HG02798 (cell line): Measurements from ENCODE around the gene GOLT1A.

Experiments
- ATAC-seq: cut with Tn5 transposase; IDR thresholded peaks from one replicate; pipeline ENCODE4 v1.9.1; 2021; ENCODE audit warnings: mild to moderate bottlenecking; ENCODE audit not compliant: unreplicated experiment, poor library complexity

The GOLT1A gene

DNA sequence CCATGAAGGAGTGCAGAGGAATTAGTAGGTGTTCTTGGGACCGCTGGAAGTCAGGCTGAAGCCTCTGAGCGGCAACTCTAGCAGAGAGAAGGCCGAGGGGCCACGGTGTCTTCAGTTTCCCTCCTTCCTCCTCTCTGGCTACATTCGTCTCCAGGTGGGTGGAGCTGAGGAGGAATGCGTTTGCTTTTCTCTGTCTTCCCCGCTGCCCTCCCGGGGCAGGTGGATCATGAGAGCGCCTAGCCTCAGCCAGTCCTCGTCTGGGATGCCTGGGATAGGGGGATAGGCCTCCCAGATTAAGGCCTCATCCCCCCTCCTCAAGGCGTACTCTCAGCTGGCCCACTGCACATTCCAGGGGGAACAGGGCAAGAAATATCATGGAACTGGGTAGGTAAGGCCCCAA, 7.5 kb upstream of the GOLT1A start:
- ATAC-seq = no peak

GRCh38 chr1:204219971-204220616, 6.3 kb upstream of the GOLT1A start:
- no peak for ATAC-seq

DNA sequence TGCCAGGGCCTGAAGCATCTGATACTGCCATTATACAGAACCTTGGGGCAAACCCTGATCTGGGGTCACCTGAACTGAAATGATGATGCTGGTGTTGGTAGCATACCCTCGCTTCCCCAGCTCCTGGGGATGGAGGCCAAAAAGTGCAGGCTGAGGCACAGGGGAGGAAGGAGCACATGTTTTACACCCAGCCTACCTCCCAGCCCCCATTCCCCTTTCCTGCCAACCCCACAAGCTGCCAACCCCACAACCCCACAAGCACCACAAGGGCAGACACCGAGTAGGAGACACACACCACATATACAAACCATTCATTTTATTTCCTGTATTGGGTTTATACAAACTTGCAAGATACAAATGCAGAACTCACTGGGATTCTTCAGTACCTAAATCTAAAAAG, 4.8 kb upstream of the GOLT1A start:
- ATAC-seq = no peak

GRCh38 chr1:204217648-204218000, 3.8 kb upstream of the GOLT1A start:
- ATAC-seq = no peak

DNA sequence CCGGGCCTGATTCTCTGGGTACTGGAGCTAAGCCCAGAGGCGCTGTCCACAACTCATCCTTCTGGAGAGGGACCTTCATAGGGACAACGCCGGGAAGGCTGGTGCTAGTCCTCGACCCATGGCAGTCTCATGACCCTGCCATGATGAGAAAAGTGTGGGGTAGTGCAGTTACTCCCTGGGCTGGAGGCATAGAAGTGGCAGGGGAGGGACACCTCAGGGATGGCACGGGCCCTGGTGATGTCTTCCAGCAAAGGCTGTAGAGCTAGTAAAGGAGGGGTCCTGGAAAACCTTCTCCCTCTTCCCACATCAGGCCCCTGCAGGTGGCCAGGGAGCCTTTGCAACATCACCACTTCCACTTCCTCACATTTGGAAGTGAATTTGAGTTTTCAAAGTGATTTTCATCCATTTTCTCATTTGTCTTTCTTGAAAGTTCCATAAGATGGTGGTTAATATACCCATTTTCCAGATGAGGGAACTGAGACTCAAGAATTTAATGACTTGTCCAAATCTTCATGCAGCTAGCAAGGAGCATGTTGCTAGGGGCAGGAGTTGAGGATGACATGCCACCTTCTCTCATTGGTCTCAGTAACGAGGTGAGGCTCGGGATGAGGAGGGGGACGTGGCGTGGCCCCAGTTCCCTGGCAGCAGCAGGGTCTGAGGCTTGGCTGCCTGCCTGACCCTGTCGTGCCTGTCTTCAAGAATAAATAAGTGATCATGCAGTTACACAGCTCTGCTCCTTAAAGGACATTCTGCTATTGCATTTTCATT, 3.3 kb upstream of the GOLT1A start:
- ATAC-seq = no peak

DNA sequence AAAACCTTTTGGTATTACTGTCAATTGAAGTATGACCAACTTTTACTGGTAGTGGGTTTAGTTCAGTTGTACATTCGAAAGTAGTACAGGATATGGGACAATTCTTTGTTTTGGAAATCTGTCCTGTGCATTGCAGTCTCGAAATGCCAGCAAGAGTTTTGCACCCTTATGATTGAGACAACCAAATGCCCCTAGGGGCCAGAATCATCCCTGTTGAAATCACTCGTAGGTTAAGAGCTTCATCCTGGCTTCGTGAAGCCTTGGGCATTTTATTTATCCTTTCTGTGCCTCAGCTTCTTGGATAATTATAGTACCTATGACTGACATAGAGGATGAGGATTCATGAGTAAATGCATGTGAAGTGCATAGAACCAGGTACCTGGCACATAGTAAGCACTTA, 2.4 kb upstream of the GOLT1A start:
- ATAC-seq = no peak

- ATAC-seq = no peak
Measured at GRCh38 chr1:204212715-204213114, 1.1 kb downstream of the GOLT1A start.

- no peak for ATAC-seq
Measured at GRCh38 chr1:204211046-204211445, 2.7 kb downstream of the GOLT1A start.

- ATAC-seq = peak; percentile 70
Measured at GRCh38 chr1:204207136-204207616, 6.6 kb downstream of the GOLT1A start.

- no peak for ATAC-seq
Measured at GRCh38 chr1:204206121-204206520, 7.7 kb downstream of the GOLT1A start.

GRCh38 chr1:204205486-204205885, 8.3 kb downstream of the GOLT1A start:
- no peak for ATAC-seq

GRCh38 chr1:204204944-204205343, 8.8 kb downstream of the GOLT1A start:
- ATAC-seq = no peak

DNA sequence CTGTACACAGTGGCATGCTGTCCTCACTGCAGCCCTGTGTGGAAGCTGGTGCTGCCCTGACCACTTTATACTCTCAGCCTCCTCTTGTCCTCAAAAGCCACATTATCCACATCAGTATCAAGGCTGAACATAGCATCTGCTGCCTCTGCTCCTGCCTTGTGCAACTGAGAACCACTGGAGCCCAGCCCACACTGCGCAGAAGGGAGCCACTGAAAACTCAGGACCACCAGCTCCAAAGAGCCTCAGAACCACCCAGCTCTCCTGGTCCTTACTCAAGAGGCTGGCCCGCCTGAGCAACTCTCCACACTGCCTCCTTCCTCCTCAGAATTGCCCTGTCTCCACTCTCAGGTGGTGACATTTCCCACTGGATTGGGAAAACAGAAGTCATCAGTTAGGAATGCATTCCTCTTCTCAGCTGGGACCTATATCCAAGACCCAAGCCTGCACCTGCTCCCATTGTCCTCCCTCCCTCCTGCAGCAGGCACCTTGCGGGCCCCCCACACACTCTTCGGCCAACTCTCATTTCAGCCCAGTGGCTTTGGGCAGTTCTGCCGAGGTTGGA, 10.5 kb downstream of the GOLT1A start:
- no peak for ATAC-seq

- ATAC-seq = no peak
Measured at GRCh38 chr1:204202481-204202880, 11.3 kb downstream of the GOLT1A start.

DNA sequence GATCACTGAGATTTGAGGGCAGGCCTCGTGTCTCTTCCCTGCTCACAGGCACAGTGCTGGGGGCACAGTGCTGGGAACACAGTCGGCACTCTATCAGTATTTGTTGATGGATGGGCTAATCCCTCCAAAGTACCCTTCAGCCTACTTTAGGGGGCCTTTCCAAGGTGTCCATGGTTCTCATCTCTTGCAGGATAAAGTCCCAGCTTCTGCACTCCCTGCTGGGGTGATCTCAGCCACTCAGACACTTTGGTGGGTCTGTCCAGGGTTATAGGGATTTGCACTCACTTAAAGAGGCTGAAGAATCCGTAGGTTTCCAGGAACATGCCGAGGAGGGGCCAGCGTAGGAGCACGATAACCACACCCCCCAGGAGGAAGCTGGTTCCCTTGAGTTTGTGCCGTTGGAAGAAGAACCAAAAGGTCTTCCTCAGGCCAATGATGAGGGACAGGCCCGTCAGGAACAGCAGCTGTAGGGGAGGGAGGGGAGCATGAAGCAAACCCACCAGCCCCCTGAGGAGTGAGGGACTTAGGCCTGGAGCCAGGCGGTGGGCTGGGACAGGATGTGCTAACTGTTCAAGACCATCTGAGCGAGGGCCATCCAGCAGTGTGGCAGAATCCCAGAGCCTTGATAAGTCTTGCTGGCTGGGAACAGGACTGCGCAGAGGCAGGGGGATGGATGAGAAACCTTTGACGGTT, 12.3 kb downstream of the GOLT1A start:
- ATAC-seq = no peak

GRCh38 chr1:204199579-204199978, 14.2 kb downstream of the GOLT1A start:
- no peak for ATAC-seq

DNA sequence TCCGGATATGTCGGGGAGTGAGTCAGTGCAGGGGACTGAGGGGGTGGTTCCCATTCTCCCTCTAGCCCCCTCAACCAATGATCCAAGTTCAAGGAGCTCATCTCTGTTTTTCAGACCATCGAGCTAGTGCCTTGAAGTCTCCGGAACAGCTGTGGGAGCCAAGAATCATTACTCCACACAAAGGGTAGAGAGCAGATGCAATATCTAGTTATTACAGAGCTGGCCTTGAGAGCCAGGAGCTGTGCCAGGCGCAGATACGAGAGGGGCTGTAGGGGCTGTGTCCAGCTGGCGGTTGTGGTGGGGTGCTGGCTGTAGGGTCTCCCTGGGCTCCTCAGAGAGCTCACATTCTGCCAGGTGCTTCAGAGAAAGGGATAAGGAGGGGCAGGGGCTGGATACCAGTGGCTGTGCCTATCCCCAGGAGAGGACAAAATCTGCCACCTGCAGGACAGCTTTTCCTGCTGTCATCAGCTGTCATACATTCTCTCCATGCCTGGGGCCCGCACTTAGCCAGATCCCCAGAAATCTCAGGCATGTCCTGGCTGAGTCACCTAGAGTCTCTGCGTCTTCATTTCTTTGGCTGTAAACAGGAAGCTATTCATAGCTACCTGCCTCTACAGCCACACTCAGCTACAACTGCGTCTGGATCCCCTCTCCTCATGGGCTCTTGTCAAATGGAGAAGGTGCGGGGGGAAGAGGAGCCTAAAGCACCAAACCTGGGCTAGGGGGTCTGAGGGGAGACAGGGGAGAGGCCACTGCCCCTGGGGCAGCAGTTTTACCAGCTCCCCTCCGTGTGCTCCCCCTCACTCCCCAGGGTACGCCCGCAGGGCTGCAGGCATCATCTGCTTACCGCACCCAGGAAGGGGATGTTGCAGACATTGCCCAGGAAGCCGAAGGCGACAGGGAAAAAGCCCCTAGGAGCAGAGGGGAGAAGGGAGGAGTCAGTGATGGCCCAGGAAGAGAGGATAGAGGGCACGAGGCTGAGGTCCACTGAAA, 15.1 kb downstream of the GOLT1A start:
- no peak for ATAC-seq

- ATAC-seq = no peak
Measured at GRCh38 chr1:204197068-204197467, 16.7 kb downstream of the GOLT1A start.

DNA sequence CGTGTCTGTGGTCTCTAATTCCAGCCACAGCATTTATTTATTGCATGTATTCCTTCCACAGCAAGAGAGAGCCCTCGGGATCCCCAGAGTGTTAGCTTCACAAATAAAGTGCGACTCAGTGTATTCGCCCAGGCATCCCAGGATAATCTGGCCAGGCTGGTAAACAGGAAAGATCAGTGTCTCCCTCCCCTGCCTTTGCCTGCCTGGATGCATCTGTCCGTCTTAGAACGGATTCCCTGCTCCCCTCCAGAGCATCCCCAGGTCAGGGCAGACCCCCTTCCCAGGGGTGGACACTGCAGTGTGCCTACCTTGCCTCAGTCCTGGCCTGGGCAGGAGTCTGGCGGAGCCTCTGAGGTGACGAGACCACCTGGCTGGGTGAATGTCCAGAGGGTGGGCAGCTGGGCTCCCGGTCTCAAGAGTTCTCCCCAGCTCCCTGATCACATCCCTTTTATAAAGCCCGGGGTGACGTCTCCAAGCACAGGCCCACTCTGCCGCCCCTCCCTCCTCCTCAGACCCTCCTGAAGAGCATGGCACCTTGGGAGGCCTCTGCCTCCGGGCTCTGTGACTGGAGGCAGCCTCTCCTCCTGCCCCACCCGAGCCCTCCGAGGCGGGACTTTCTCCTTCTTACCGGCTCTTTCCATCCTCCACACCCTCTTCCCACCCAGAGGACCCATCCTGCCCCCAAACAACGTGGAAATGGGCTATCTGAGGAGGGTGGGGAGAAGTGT, 17.6 kb downstream of the GOLT1A start, which contains the start of gene KISS1:
Gene KISS1 (minus strand): TSS at position 424 of the 728 bp plus-strand sequence. CDS start 3,615 bp downstream, outside the sequence.
- ATAC-seq = no peak
